Suprapubic skin (tissue), 4 donors: ENCODE results near the gene CEMIP2.

Experiments used
- EP300 ChIP-seq: sonication (generic); formaldehyde crosslinking; IDR thresholded peaks from one replicate; pipeline ENCODE4 v1.6.1; 2017; ENCODE audit warnings: antibody characterized with exemption
- POLR2A ChIP-seq, 2 donors: fragments of 450-650 bp; IDR thresholded peaks; one replicate each; pipeline ENCODE4 v1.6.1; 2017; ENCODE audit warnings: antibody characterized with exemption in 2 of 2, mild to moderate bottlenecking in 2 of 2, moderate library complexity in 2 of 2
- POLR2AphosphoS5 ChIP-seq, 3 donors: sonication (generic); formaldehyde crosslinking; IDR thresholded peaks; one replicate each; pipeline ENCODE4 v1.6.1; 2017; ENCODE audit warnings: antibody characterized with exemption in 3 of 3
- TF ChIP-seq, protein P1 (sequence below), 2 donors: fragments of 200-600 bp in 1 of 2; fragments of 450-650 bp in 1 of 2; sonication (generic) in 1 of 2; IDR thresholded peaks; one replicate each; pipeline ENCODE4 v1.5.1; 2016 to 2019; ENCODE audit warnings: antibody characterized with exemption in 2 of 2, mild to moderate bottlenecking in 1 of 2, moderate library complexity in 1 of 2

DNA sequence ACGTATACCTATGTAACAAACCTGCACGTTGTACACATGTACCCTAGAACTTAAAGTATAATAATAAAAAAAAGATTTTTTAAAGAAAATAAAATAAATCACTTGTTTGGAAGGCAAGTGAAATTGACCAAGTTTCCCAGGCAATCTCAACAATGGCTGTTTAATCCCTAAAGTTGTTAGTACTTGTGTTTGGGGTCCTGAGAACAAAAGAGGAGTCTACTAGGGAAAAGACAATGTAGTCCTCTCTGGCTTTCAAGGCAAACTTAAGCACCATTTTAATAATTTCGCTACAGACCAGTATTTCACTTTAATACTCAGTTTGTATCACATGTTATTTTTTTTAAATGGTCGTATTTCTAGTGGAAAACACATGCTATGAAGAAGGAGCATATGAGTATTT, 14.2 kb downstream of the CEMIP2 start:
- TF ChIP-seq, protein P1, sequence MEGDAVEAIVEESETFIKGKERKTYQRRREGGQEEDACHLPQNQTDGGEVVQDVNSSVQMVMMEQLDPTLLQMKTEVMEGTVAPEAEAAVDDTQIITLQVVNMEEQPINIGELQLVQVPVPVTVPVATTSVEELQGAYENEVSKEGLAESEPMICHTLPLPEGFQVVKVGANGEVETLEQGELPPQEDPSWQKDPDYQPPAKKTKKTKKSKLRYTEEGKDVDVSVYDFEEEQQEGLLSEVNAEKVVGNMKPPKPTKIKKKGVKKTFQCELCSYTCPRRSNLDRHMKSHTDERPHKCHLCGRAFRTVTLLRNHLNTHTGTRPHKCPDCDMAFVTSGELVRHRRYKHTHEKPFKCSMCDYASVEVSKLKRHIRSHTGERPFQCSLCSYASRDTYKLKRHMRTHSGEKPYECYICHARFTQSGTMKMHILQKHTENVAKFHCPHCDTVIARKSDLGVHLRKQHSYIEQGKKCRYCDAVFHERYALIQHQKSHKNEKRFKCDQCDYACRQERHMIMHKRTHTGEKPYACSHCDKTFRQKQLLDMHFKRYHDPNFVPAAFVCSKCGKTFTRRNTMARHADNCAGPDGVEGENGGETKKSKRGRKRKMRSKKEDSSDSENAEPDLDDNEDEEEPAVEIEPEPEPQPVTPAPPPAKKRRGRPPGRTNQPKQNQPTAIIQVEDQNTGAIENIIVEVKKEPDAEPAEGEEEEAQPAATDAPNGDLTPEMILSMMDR (IDR thresholded peaks at IDR 0.05), result no peak
- TF ChIP-seq POLR2AphosphoS5 (IDR thresholded peaks at IDR 0.05) (no peak), EP300 (no peak), POLR2A (IDR thresholded peaks at IDR 0.05) (no peak)
